ENCODE results near the gene PLCD3. TPM values are rescaled to one million over a fixed set of nuclear protein-coding genes. Genes with fewer than 3 reads are reported as not detected.

Gene PLCD3
- total RNA-seq, 4 donors from 2014 or later = 50.4 to 147 (median 81.8) TPM

- peak overlapping the region; percentile 84 to 98 (median 96) for H3K27ac ChIP-seq
- 0 to 2% methylated on average over 10 to 20 of the region's 29 CpGs for WGBS, 2 donors (ENCODE audit: low coverage in 1 of 2)
- ATAC-seq = peak; percentile 6
- peaks cover 3 to 64% (median 30%) of the 10 kb centered on the region in 3 donors for H3K4me1 ChIP-seq
- peak overlapping the region; percentile 44 to 70 for H3K4me3 ChIP-seq
- H3K9me3 ChIP-seq = no peaks in the 10 kb centered on the region
- H3K27me3 ChIP-seq = no peaks in the 10 kb centered on the region
- no peaks in the 10 kb centered on the region for H3K36me3 ChIP-seq
- peak in 1 of 4 experiments; percentile 3 for TF ChIP-seq CTCF (IDR thresholded peaks at IDR 0.05)
- TF ChIP-seq POLR2AphosphoS5 (IDR thresholded peaks at IDR 0.05) = peak; percentile 59
- no peak for TF ChIP-seq EP300 (IDR thresholded peaks at IDR 0.05)
- TF ChIP-seq POLR2A (IDR thresholded peaks at IDR 0.05) = no peak
Observed at GRCh38 chr17:45146890-45147580, 14.7 kb upstream of the PLCD3 start.

- Histone ChIP-seq H3K4me1 (peaks cover 1 to 59% (median 26%) of the 10 kb centered on the region in 3 donors), H3K4me3 (peak overlapping the region in 1 of 2 donors; percentile 70), H3K27me3 (no peaks in the 10 kb centered on the region), H3K27ac (peak overlapping the region; percentile 84 to 98 (median 96)), H3K9me3 (no peaks in the 10 kb centered on the region), H3K36me3 (no peaks in the 10 kb centered on the region)
- no peak for ATAC-seq
- WGBS, 2 donors (ENCODE audit: low coverage in 1 of 2) = 52 to 62% methylated on average over 2 to 4 of the region's 4 CpGs
- TF ChIP-seq CTCF (IDR thresholded peaks at IDR 0.05) (no peak), POLR2AphosphoS5 (IDR thresholded peaks at IDR 0.05) (no peak), POLR2A (IDR thresholded peaks at IDR 0.05) (no peak), EP300 (IDR thresholded peaks at IDR 0.05) (no peak)
Observed at GRCh38 chr17:45146592-45146889, 14.2 kb upstream of the PLCD3 start.

GRCh38 chr17:45146166-45146565 lies 13.9 kb upstream of the PLCD3 start:
- TF ChIP-seq EP300 (IDR thresholded peaks at IDR 0.05) (no peak), CTCF (IDR thresholded peaks at IDR 0.05) (no peak), POLR2A (IDR thresholded peaks at IDR 0.05) (no peak), POLR2AphosphoS5 (IDR thresholded peaks at IDR 0.05) (no peak)
- WGBS, 2 donors (ENCODE audit: low coverage in 1 of 2) = 73 to 84% methylated on average over 4 to 10 of the region's 10 CpGs
- no peaks in the 10 kb centered on the region for H3K27me3 ChIP-seq
- ATAC-seq = no peak
- peaks cover 0 to 55% (median 23%) of the 10 kb centered on the region in 3 donors for H3K4me1 ChIP-seq
- no peaks in the 10 kb centered on the region for H3K9me3 ChIP-seq
- H3K4me3 ChIP-seq = no peak overlapping the region
- H3K36me3 ChIP-seq = no peaks in the 10 kb centered on the region
- peak overlapping the region; percentile 84 to 98 (median 96) for H3K27ac ChIP-seq

- Histone ChIP-seq H3K4me3 (peak overlapping the region in 1 of 2 donors; percentile 62), H3K27ac (peak overlapping the region; percentile 81 to 98 (median 96)), H3K9me3 (no peaks in the 10 kb centered on the region), H3K4me1 (peaks cover 0 to 46% (median 22%) of the 10 kb centered on the region in 3 donors), H3K36me3 (peaks cover 0 to 11% of the 10 kb centered on the region in 2 donors), H3K27me3 (no peaks in the 10 kb centered on the region)
- no peak for TF ChIP-seq POLR2AphosphoS5 (IDR thresholded peaks at IDR 0.05)
- no peak for TF ChIP-seq POLR2A (IDR thresholded peaks at IDR 0.05)
- no peak for ATAC-seq
- WGBS, 2 donors (ENCODE audit: low coverage in 1 of 2) = 79% methylated on average over 7 of the region's 8 CpGs; no CpG with 5 or more reads in 1 of the 2 donors
Observed at GRCh38 chr17:45145035-45145389, 12.7 kb upstream of the PLCD3 start.

- H3K27ac ChIP-seq = peak overlapping the region; percentile 81 to 98 (median 96)
- TF ChIP-seq CTCF (IDR thresholded peaks at IDR 0.05) = no peak
- peak; percentile 6 for TF ChIP-seq POLR2AphosphoS5 (IDR thresholded peaks at IDR 0.05)
- TF ChIP-seq POLR2A (IDR thresholded peaks at IDR 0.05) = peak in 1 of 2 donors; percentile 32
- TF ChIP-seq EP300 (IDR thresholded peaks at IDR 0.05) = no peak
- peak overlapping the region; percentile 22 to 62 for H3K4me3 ChIP-seq
- WGBS, 2 donors (ENCODE audit: low coverage in 1 of 2) = no CpG with 5 or more reads among the region's 71 CpGs
- H3K9me3 ChIP-seq = no peaks in the 10 kb centered on the region
- ATAC-seq = peak; percentile 15
- H3K36me3 ChIP-seq = peaks cover 0 to 17% of the 10 kb centered on the region in 2 donors
- H3K4me1 ChIP-seq = peaks cover 0 to 46% (median 22%) of the 10 kb centered on the region in 3 donors
- no peaks in the 10 kb centered on the region for H3K27me3 ChIP-seq
Observed at GRCh38 chr17:45144199-45145034, 12.1 kb upstream of the PLCD3 start.

Measured in gastroesophageal sphincter (tissue), 4 donors.